ENCODE data around the gene ROR2.

The ROR2 gene

DNA sequence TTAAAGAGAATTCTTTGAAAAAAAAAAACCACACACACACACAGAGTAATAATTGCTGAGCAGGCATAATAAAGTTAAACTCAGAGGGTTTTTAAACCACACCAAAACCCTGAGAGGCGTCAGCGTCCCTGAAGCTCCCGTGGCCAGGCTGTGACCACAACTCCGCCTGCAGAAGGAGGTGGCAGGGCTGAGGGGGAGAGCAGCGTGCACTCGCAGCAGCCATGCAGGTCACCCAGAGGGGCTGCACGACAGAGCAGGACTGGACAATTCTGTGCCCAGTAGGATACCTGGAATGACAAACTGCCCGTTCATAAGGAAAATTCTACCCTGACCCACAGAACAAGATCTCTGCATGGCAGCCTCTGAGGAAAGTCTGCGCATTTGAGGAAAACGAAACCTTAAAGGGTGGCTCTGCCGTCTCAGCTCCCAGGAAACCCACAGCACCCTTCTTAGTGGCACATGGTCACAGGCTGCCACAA, 44.0 kb downstream of the ROR2 start:
- no peak for TF ChIP-seq EZH2phosphoT487 (IDR thresholded peaks at IDR 0.05; ENCODE audit: borderline replicate concordance)
- TF ChIP-seq CTCF (conservative IDR thresholded peaks at IDR 0.05; ENCODE audit: low read length) = no peak
- Histone ChIP-seq H3K4me1 (ENCODE audit: insufficient read depth, low read length, poor library complexity, severe bottlenecking) (peaks cover 12% of the 10 kb centered on the region), H4K20me1 (ENCODE audit: insufficient read depth, low read length, poor library complexity, severe bottlenecking) (no peaks in the 10 kb centered on the region), H3K27me3 (ENCODE audit: insufficient read depth, low read length, poor library complexity, severe bottlenecking) (no peaks in the 10 kb centered on the region), H3K9me2 (replicated peaks; ENCODE audit: low read depth, low read length) (no peaks in the 10 kb centered on the region), H2AFZ (ENCODE audit: low read length) (peak overlapping the region; percentile 76), H3K36me3 (ENCODE audit: insufficient read depth, low read length) (no peaks in the 10 kb centered on the region), H3K4me2 (ENCODE audit: low read depth, low read length, poor library complexity, severe bottlenecking) (peak overlapping the region; percentile 79), H3F3A (ENCODE audit: low read depth) (no peaks in the 10 kb centered on the region), H3K9me3 (ENCODE audit: insufficient read depth, low read depth, low read length) (no peaks in the 10 kb centered on the region), H3K4me3 (ENCODE audit: low read length, poor library complexity, severe bottlenecking) (peak overlapping the region; percentile 77), H3K79me2 (ENCODE audit: insufficient read depth, low read length) (no peaks in the 10 kb centered on the region), H3K9ac (ENCODE audit: low read depth, low read length, poor library complexity, severe bottlenecking) (peak overlapping the region; percentile 21)

- peaks cover 12% of the 10 kb centered on the region for H3K4me1 ChIP-seq (ENCODE audit: insufficient read depth, low read length, poor library complexity, severe bottlenecking)
Measured at GRCh38 chr9:91905237-91905650, 44.8 kb downstream of the ROR2 start.

DNA sequence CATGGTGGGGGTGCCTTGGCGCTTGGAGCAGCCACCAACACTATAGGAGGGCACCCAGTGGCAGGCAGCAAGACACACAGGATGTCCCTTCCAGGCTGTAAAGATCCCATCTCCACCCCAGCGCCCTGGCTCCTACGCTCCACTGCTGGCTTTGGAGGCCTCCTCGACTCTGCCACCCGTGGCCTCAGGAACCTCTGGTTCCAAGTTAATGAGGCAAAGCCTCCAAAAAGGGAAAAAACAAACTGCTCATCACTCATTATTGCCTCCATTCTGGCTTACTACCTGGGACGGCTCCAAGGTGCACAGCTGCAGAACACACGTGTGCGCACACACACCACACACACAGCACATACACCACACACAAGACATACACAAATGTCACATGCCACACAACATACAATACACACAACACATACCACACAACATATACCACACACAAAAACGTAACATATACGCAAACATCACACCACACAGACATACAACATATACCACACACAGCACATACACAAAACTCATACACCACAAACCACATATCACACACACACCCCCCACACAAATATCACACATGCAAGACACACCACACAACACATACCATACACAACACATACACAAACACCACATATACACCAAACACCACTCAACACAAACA, 45.3 kb downstream of the ROR2 start:
- Histone ChIP-seq H3K27me3 (ENCODE audit: insufficient read depth, low read length, poor library complexity, severe bottlenecking) (no peaks in the 10 kb centered on the region), H3K4me2 (ENCODE audit: low read depth, low read length, poor library complexity, severe bottlenecking) (no peak overlapping the region), H3K79me2 (ENCODE audit: insufficient read depth, low read length) (no peaks in the 10 kb centered on the region), H2AFZ (ENCODE audit: low read length) (no peak overlapping the region), H3K9me3 (ENCODE audit: insufficient read depth, low read depth, low read length) (no peaks in the 10 kb centered on the region), H3F3A (ENCODE audit: low read depth) (no peaks in the 10 kb centered on the region), H3K9me2 (replicated peaks; ENCODE audit: low read depth, low read length) (no peaks in the 10 kb centered on the region), H3K4me1 (ENCODE audit: insufficient read depth, low read length, poor library complexity, severe bottlenecking) (peaks cover 12% of the 10 kb centered on the region), H3K4me3 (ENCODE audit: low read length, poor library complexity, severe bottlenecking) (no peak overlapping the region), H3K36me3 (ENCODE audit: insufficient read depth, low read length) (no peaks in the 10 kb centered on the region), H4K20me1 (ENCODE audit: insufficient read depth, low read length, poor library complexity, severe bottlenecking) (no peaks in the 10 kb centered on the region), H3K9ac (ENCODE audit: low read depth, low read length, poor library complexity, severe bottlenecking) (no peak overlapping the region)
- TF ChIP-seq EZH2phosphoT487 (IDR thresholded peaks at IDR 0.05; ENCODE audit: borderline replicate concordance) (no peak), CTCF (conservative IDR thresholded peaks at IDR 0.05; ENCODE audit: low read length) (no peak)

More at GRCh38 chr9:91905237-91905650, 44.8 kb downstream of the ROR2 start:
- Histone ChIP-seq H4K20me1 (ENCODE audit: insufficient read depth, low read length, poor library complexity, severe bottlenecking) (no peaks in the 10 kb centered on the region), H3K4me3 (ENCODE audit: low read length, poor library complexity, severe bottlenecking) (peak overlapping the region; percentile 77), H2AFZ (ENCODE audit: low read length) (no peak overlapping the region), H3F3A (ENCODE audit: low read depth) (no peaks in the 10 kb centered on the region), H3K9me3 (ENCODE audit: insufficient read depth, low read depth, low read length) (no peaks in the 10 kb centered on the region), H3K79me2 (ENCODE audit: insufficient read depth, low read length) (no peaks in the 10 kb centered on the region), H3K36me3 (ENCODE audit: insufficient read depth, low read length) (no peaks in the 10 kb centered on the region), H3K4me2 (ENCODE audit: low read depth, low read length, poor library complexity, severe bottlenecking) (peak overlapping the region; percentile 79), H3K27me3 (ENCODE audit: insufficient read depth, low read length, poor library complexity, severe bottlenecking) (no peaks in the 10 kb centered on the region), H3K9ac (ENCODE audit: low read depth, low read length, poor library complexity, severe bottlenecking) (no peak overlapping the region), H3K9me2 (replicated peaks; ENCODE audit: low read depth, low read length) (no peaks in the 10 kb centered on the region)
- TF ChIP-seq EZH2phosphoT487 (IDR thresholded peaks at IDR 0.05; ENCODE audit: borderline replicate concordance) (no peak), CTCF (conservative IDR thresholded peaks at IDR 0.05; ENCODE audit: low read length) (no peak)
